Natural killer cell (primary cell): ENCODE data around the gene RPS5. TPM values are rescaled to one million over a fixed set of nuclear protein-coding genes. Genes with fewer than 3 reads are reported as not detected.

Experiments used
- ATAC-seq, 3 donors: fragments of 150-1000 bp in 2 of 3; fragments of 200-7000 bp in 1 of 3; cut with Tn5 transposase; 1 replicate in 1 of 3; 2 replicates in 2 of 3; pipeline ENCODE4 v1.10.0; 2021; ENCODE audit warnings: mild to moderate bottlenecking in 2 of 3, moderate library complexity in 2 of 3
- DNase-seq, 2 donors: peaks; one replicate each; pipeline versions ENCODE4 v3.0.0 to v3.0.0-alpha.2; 2013 to 2021; ENCODE audit warnings: mixed read lengths in 1 of 2
- H3K27ac ChIP-seq: one replicate; pipeline ENCODE4 v1.5.1; 2013; ENCODE audit warnings: mild to moderate bottlenecking, low read length
- H3K27me3 ChIP-seq: one replicate; pipeline ENCODE4 v1.6.1; 2013; ENCODE audit warnings: low read length; ENCODE audit not compliant: control insufficient read depth, insufficient read depth
- H3K36me3 ChIP-seq: one replicate; pipeline ENCODE4 v1.6.1; 2013; ENCODE audit warnings: low read length; ENCODE audit not compliant: control insufficient read depth, insufficient read depth
- H3K4me1 ChIP-seq: one replicate; pipeline ENCODE4 v1.6.1; 2013; ENCODE audit warnings: low read length; ENCODE audit not compliant: control insufficient read depth, insufficient read depth
- H3K4me3 ChIP-seq: one replicate; pipeline ENCODE4 v1.5.1; 2013; ENCODE audit warnings: low read length
- H3K9me3 ChIP-seq: one replicate; pipeline ENCODE4 v1.6.1; 2013; ENCODE audit warnings: low read length; ENCODE audit not compliant: control insufficient read depth, insufficient read depth
- H3K27ac Mint-ChIP-seq, 2 donors: one replicate each; pipeline ENCODE4 v1.8.0; 2022; ENCODE audit warnings: mild to moderate bottlenecking in 2 of 2, mixed read lengths in 2 of 2, moderate library complexity in 1 of 2
- H3K27me3 Mint-ChIP-seq, 2 donors: one replicate each; pipeline ENCODE4 v1.8.0; 2022; ENCODE audit warnings: low read depth in 2 of 2, mixed read lengths in 2 of 2
- H3K36me3 Mint-ChIP-seq: one replicate; pipeline ENCODE4 v1.8.0; 2022; ENCODE audit warnings: mixed read lengths
- H3K4me1 Mint-ChIP-seq, 2 donors: one replicate each; pipeline ENCODE4 v1.8.0; 2022; ENCODE audit warnings: mixed read lengths in 2 of 2
- H3K4me3 Mint-ChIP-seq: one replicate; pipeline ENCODE4 v1.8.0; 2022; ENCODE audit warnings: mild to moderate bottlenecking, moderate library complexity, mixed read lengths
- H3K9me3 Mint-ChIP-seq, 2 donors: one replicate each; pipeline ENCODE4 v1.8.0; 2022; ENCODE audit warnings: mixed read lengths in 2 of 2
- CTCF ChIP-seq: fragments of 200-600 bp; IDR thresholded peaks from one replicate; pipeline ENCODE4 v1.8.0; 2022; ENCODE audit warnings: antibody characterized with exemption
- WGBS: methylation state at CpG from one replicate; pipeline ENCODE4 v1.1.7; 2013; ENCODE audit warnings: missing lambda C conversion rate; ENCODE audit not compliant: insufficient coverage; 5-methylcytosine and 5-hydroxymethylcytosine counted together
- intact Hi-C: fragments of 100-400 bp; cut with micrococcal nuclease; formaldehyde crosslinking; loops from one replicate; pipeline ENCODE4 v1.14.2; 2022
- total RNA-seq, 4 donors: library from RNA; stranded (reverse); fragments of 120-200 nt in 1 of 4; gene quantifications; one replicate each; pipeline versions ENCODE4 v1.2.3 to v1.2.4, GENCODE V29; 2013 to 2022

RPS5 gene
- total RNA-seq, 3 donors from 2014 or later (not counting 1 experiment from before 2014, with no cell fraction given) = 406 to 580 (median 525) TPM

GRCh38 chr19:58362272-58362994 is 24.6 kb upstream of the RPS5 start, which contains the start of gene ZNF497:
Gene ZNF497 (minus strand): TSS chr19:58362751. CDS start chr19:58357635, 5,116 bp downstream.
- Histone ChIP-seq H3K27ac (peak within 1 kb of the TSS; percentile 84), H3K4me1 (peaks cover 18% of the 10 kb centered on the region), H3K4me3 (peak within 1 kb of the TSS; percentile 59), H3K27me3 (no peaks in the 10 kb centered on the region), H3K36me3 (no peaks in the 10 kb centered on the region), H3K9me3 (no peaks in the 10 kb centered on the region)
- Mint-ChIP-seq H3K27ac (peak within 1 kb of the TSS; percentile 91 to 95), H3K4me3 (peak within 1 kb of the TSS; percentile 97), H3K9me3 (no peaks in the 10 kb centered on the region), H3K27me3 (no peaks in the 10 kb centered on the region), H3K4me1 (peaks cover 13 to 20% of the 10 kb centered on the region in 2 donors), H3K36me3 (no peaks in the 10 kb centered on the region)
- intact Hi-C loops = loop anchor here (1.0 kb wide), 3 partner anchors 35 to 57 kb away; partner anchors contain the start of gene ERVK3-1
- ATAC-seq (peak; percentile 82 to 92 (median 86)), DNase-seq (peak; percentile 96 to 99)
- under 1% methylated on average over 74 of the region's 74 CpGs for WGBS
- no peak for TF ChIP-seq CTCF

GRCh38 chr19:58364146-58364545 is 22.9 kb upstream of the RPS5 start:
- Mint-ChIP-seq H3K4me1 (peaks cover 13% of the 10 kb centered on the region in 2 donors), H3K4me3 (peak overlapping the region; percentile 35), H3K27ac (no peak overlapping the region), H3K27me3 (no peaks in the 10 kb centered on the region), H3K36me3 (no peaks in the 10 kb centered on the region), H3K9me3 (no peaks in the 10 kb centered on the region)
- no peak for TF ChIP-seq CTCF
- Histone ChIP-seq H3K27me3 (no peaks in the 10 kb centered on the region), H3K27ac (no peak overlapping the region), H3K4me1 (peaks cover 14% of the 10 kb centered on the region), H3K4me3 (no peak overlapping the region), H3K9me3 (no peaks in the 10 kb centered on the region), H3K36me3 (no peaks in the 10 kb centered on the region)
- intact Hi-C loops = no loop called here
- no peak for DNase-seq
- 24% methylated on average over 5 of the region's 5 CpGs for WGBS
- ATAC-seq = no peak

GRCh38 chr19:58366585-58367430 is 20.3 kb upstream of the RPS5 start:
- 94% methylated on average over 32 of the region's 32 CpGs for WGBS
- no peak overlapping the region for H3K4me3 ChIP-seq
- no peak for TF ChIP-seq CTCF
- H3K4me1 ChIP-seq = peaks cover 10% of the 10 kb centered on the region
- no peaks in the 10 kb centered on the region for H3K9me3 ChIP-seq
- intact Hi-C loops = no loop called here
- DNase-seq = no peak
- H3K4me1 Mint-ChIP-seq = peaks cover 11% of the 10 kb centered on the region in 2 donors
- no peak overlapping the region for H3K27ac ChIP-seq
- no peaks in the 10 kb centered on the region for H3K36me3 Mint-ChIP-seq
- H3K27me3 Mint-ChIP-seq = no peaks in the 10 kb centered on the region
- no peaks in the 10 kb centered on the region for H3K9me3 Mint-ChIP-seq
- no peaks in the 10 kb centered on the region for H3K36me3 ChIP-seq
- H3K4me3 Mint-ChIP-seq = no peak overlapping the region
- no peak overlapping the region for H3K27ac Mint-ChIP-seq
- H3K27me3 ChIP-seq = no peaks in the 10 kb centered on the region
- ATAC-seq = no peak
